H1 (cell line): ENCODE data around the gene ZNF683.

ENCODE experiments used
- ATF2 ChIP-seq: IDR thresholded peaks from 2 replicates; pipeline ENCODE4 v1.6.1; 2012; ENCODE audit warnings: low read length, inconsistent platforms
- CHD2 ChIP-seq: IDR thresholded peaks from 2 replicates; pipeline ENCODE4 v1.6.1; 2012; ENCODE audit warnings: low read length, improper control_type of control experiment
- CTCF ChIP-seq, 3 experiments: IDR thresholded peaks; 1 replicate in 2 of 3; 2 replicates in 1 of 3; pipeline versions ENCODE4 v1.5.1 to v1.6.1; 2011; ENCODE audit warnings: low read length in 3 of 3, mild to moderate bottlenecking in 3 of 3, inconsistent platforms in 2 of 3, low read depth in 1 of 3, moderate library complexity in 1 of 3; ENCODE audit not compliant: insufficient read depth in 1 of 3; ENCODE audit errors: control extremely low read depth in 1 of 3
- PHF8 ChIP-seq: fragments of 200-600 bp; sonication (generic); conservative IDR thresholded peaks from 2 replicates; pipeline ENCODE4 v1.7.1; 2012; ENCODE audit warnings: low read depth, mild to moderate bottlenecking, inconsistent platforms, low read length, moderate library complexity
- POLR2A ChIP-seq, 2 experiments: IDR thresholded peaks; 1 replicate in 1 of 2; 2 replicates in 1 of 2; pipeline ENCODE4 v1.6.1; 2011; ENCODE audit warnings: low read depth in 2 of 2, low read length in 2 of 2, mild to moderate bottlenecking in 2 of 2; ENCODE audit errors: control extremely low read depth in 1 of 2

GRCh38 chr1:26370591-26371382 lies 1.8 kb downstream of the ZNF683 start:
- TF ChIP-seq ATF2 = no peak
- TF ChIP-seq POLR2A (IDR thresholded peaks at IDR 0.05; ENCODE audit: control extremely low read depth in 1 of 2, low read depth in 2 of 2, low read length in 2 of 2) = no peak
- TF ChIP-seq PHF8 = no peak
- no peak for TF ChIP-seq CHD2
- TF ChIP-seq CTCF (IDR thresholded peaks at IDR 0.05; ENCODE audit: control extremely low read depth in 1 of 3, insufficient read depth in 1 of 3, low read depth in 1 of 3, low read length in 3 of 3) = no peak
